ENCODE measurements around the gene SMYD3.

DNA sequence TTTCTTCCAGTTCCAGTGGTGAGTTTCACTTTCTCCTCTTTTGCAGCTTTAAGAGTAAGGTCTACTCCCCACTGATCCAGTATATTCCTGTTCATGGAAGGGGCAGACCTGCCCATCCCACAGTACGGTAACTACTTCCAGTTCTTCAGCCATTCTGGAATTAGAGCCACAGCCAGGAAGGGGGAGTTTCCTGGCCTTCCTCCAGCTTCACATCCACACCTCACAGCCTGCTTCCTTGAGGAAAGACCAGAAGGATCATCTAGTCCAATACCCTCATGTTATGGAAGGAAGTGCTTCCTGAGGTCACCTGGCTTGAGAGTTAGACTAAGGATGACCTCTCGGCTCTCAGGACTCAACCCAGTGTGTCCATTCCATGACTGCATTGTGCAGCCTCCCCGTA lies 754.5 kb downstream of the SMYD3 start:
- TF ChIP-seq POLR2A (conservative IDR thresholded peaks at IDR 0.05), result no peak
- TF ChIP-seq NRF1 (conservative IDR thresholded peaks at IDR 0.05 in 1 of 2, IDR thresholded peaks at IDR 0.05 in 1 of 2), result no peak
- TF ChIP-seq NCOA2 (IDR thresholded peaks at IDR 0.05; ENCODE audit: partially characterized antibody in 2 of 2), result no peak
- TF ChIP-seq YY1 (IDR thresholded peaks at IDR 0.05; ENCODE audit: borderline replicate concordance in 1 of 3, control insufficient read depth in 1 of 3, extremely low read depth in 1 of 3, insufficient read depth in 3 of 3, insufficient read length in 1 of 3, insufficient replicate concordance in 2 of 3, low read depth in 1 of 3, low read length in 2 of 3), result no peak
- no peak for TF ChIP-seq TAF1 (IDR thresholded peaks at IDR 0.05; ENCODE audit: control insufficient read depth, extremely low read depth, insufficient read depth, low read length, severe bottlenecking)
- TF ChIP-seq PHF20 (IDR thresholded peaks at IDR 0.05; ENCODE audit: partially characterized antibody), result no peak

Data from K562 (cell line).